Panc1 (cell line): ENCODE results near the gene KRTAP2-2.

Source experiments
- SIN3A ChIP-seq: IDR thresholded peaks from 2 replicates; pipeline ENCODE4 v1.6.1; 2012; ENCODE audit warnings: low read depth, mild to moderate bottlenecking, low read length, moderate library complexity, borderline replicate concordance; ENCODE audit not compliant: insufficient read depth
- TF ChIP-seq, protein P1 (sequence below): fragments of 450-650 bp; IDR thresholded peaks from 2 replicates; pipeline ENCODE4 v1.5.1; 2017; ENCODE audit warnings: mild to moderate bottlenecking

DNA sequence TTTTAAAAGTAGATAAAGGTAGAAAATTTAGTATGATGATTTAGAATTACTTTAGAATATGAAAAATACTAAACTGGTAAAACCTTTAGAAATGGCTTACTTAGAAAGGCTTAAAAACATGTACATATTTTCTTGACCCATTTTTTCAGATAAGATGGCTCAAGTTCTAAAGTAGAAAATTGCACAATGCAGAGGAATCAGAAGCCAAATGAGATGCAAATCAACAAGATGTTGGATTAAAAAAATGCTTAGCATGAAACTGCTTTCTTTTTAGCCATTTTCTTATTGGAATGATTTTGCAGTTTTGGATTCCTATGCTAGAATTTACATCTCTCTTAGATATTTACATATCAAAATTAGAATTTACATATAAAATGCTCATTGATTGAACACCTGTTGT, 44.6 kb downstream of the KRTAP2-2 start:
- TF ChIP-seq, protein P1, sequence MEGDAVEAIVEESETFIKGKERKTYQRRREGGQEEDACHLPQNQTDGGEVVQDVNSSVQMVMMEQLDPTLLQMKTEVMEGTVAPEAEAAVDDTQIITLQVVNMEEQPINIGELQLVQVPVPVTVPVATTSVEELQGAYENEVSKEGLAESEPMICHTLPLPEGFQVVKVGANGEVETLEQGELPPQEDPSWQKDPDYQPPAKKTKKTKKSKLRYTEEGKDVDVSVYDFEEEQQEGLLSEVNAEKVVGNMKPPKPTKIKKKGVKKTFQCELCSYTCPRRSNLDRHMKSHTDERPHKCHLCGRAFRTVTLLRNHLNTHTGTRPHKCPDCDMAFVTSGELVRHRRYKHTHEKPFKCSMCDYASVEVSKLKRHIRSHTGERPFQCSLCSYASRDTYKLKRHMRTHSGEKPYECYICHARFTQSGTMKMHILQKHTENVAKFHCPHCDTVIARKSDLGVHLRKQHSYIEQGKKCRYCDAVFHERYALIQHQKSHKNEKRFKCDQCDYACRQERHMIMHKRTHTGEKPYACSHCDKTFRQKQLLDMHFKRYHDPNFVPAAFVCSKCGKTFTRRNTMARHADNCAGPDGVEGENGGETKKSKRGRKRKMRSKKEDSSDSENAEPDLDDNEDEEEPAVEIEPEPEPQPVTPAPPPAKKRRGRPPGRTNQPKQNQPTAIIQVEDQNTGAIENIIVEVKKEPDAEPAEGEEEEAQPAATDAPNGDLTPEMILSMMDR = no peak
- no peak for TF ChIP-seq SIN3A
